ENCODE data around the gene TIGD3. TPM values are rescaled to one million over a fixed set of nuclear protein-coding genes. Genes with fewer than 3 reads are reported as not detected.

TIGD3 gene
- total RNA-seq, 4 donors from 2014 or later, result 0.27 to 0.67 TPM; not detected in 2

- peaks cover 0 to 94% of the 10 kb centered on the region in 2 donors for H3K36me3 ChIP-seq
- no peaks in the 10 kb centered on the region for H3K27me3 ChIP-seq
- no peaks in the 10 kb centered on the region for H3K9me3 ChIP-seq
- no peak overlapping the region for H3K4me3 ChIP-seq
- ATAC-seq, result no peak
- TF ChIP-seq CTCF (IDR thresholded peaks at IDR 0.05), result no peak
- TF ChIP-seq EP300 (IDR thresholded peaks at IDR 0.05), result no peak
- TF ChIP-seq POLR2AphosphoS5 (IDR thresholded peaks at IDR 0.05), result no peak
- no peak for TF ChIP-seq POLR2A (IDR thresholded peaks at IDR 0.05)
- H3K27ac ChIP-seq, result no peak overlapping the region
- WGBS, 2 donors (ENCODE audit: low coverage in 1 of 2), result 90 to 100% methylated on average over 3 to 5 of the region's 10 CpGs
- H3K4me1 ChIP-seq, result peaks cover 0 to 16% (median 0%) of the 10 kb centered on the region in 3 donors
Measured at GRCh38 chr11:65401803-65402248, 47.3 kb downstream of the TIGD3 start.

GRCh38 chr11:65402790-65403189, 48.2 kb downstream of the TIGD3 start:
- WGBS, 2 donors (ENCODE audit: low coverage in 1 of 2), result 67 to 79% methylated on average over 2 of the region's 2 CpGs
- no peak for ATAC-seq
- no peak overlapping the region for H3K4me3 ChIP-seq
- H3K4me1 ChIP-seq, result peaks cover 0 to 16% (median 0%) of the 10 kb centered on the region in 3 donors
- no peak overlapping the region for H3K27ac ChIP-seq
- no peaks in the 10 kb centered on the region for H3K9me3 ChIP-seq
- peaks cover 0 to 94% of the 10 kb centered on the region in 2 donors for H3K36me3 ChIP-seq
- no peak for TF ChIP-seq EP300 (IDR thresholded peaks at IDR 0.05)
- TF ChIP-seq POLR2AphosphoS5 (IDR thresholded peaks at IDR 0.05), result no peak
- no peak for TF ChIP-seq POLR2A (IDR thresholded peaks at IDR 0.05)
- no peak for TF ChIP-seq CTCF (IDR thresholded peaks at IDR 0.05)
- H3K27me3 ChIP-seq, result no peaks in the 10 kb centered on the region

GRCh38 chr11:65403607-65404121, 49.1 kb downstream of the TIGD3 start:
- Histone ChIP-seq H3K27ac (peak overlapping the region in 3 of 4 donors; percentile 1 to 61 (median 31)), H3K36me3 (peaks cover 0 to 94% of the 10 kb centered on the region in 2 donors), H3K4me3 (no peak overlapping the region), H3K9me3 (no peaks in the 10 kb centered on the region), H3K27me3 (no peaks in the 10 kb centered on the region), H3K4me1 (peaks cover 0 to 16% (median 0%) of the 10 kb centered on the region in 3 donors)
- no peak for TF ChIP-seq EP300 (IDR thresholded peaks at IDR 0.05)
- no peak for TF ChIP-seq POLR2A (IDR thresholded peaks at IDR 0.05)
- no peak for TF ChIP-seq POLR2AphosphoS5 (IDR thresholded peaks at IDR 0.05)
- TF ChIP-seq CTCF (IDR thresholded peaks at IDR 0.05), result no peak
- WGBS, 2 donors (ENCODE audit: low coverage in 1 of 2), result 41 to 47% methylated on average over 2 to 3 of the region's 12 CpGs
- ATAC-seq, result peak; percentile 62

- WGBS, 2 donors (ENCODE audit: low coverage in 1 of 2), result 80% methylated on average over 7 of the region's 13 CpGs; no CpG with 5 or more reads in 1 of the 2 donors
- H3K4me1 ChIP-seq, result peaks cover 0 to 16% (median 0%) of the 10 kb centered on the region in 3 donors
- H3K27me3 ChIP-seq, result no peaks in the 10 kb centered on the region
- H3K27ac ChIP-seq, result peak overlapping the region in 3 of 4 donors; percentile 1 to 61 (median 6)
- TF ChIP-seq EP300 (IDR thresholded peaks at IDR 0.05), result no peak
- no peak for TF ChIP-seq POLR2A (IDR thresholded peaks at IDR 0.05)
- TF ChIP-seq POLR2AphosphoS5 (IDR thresholded peaks at IDR 0.05), result no peak
- no peak for TF ChIP-seq CTCF (IDR thresholded peaks at IDR 0.05)
- ATAC-seq, result no peak
- H3K9me3 ChIP-seq, result no peaks in the 10 kb centered on the region
- H3K4me3 ChIP-seq, result no peak overlapping the region
- peaks cover 0 to 95% of the 10 kb centered on the region in 2 donors for H3K36me3 ChIP-seq
Measured at GRCh38 chr11:65404210-65404609, 49.7 kb downstream of the TIGD3 start.

Data from gastroesophageal sphincter (tissue), 4 donors.